Vagina (tissue), 2 donors: ENCODE measurements around the gene DPP6.

ENCODE experiments used
- POLR2A ChIP-seq, 2 donors: fragments of 450-650 bp; IDR thresholded peaks; one replicate each; pipeline ENCODE4 v1.6.1; 2017; ENCODE audit warnings: antibody characterized with exemption in 2 of 2, mild to moderate bottlenecking in 2 of 2, moderate library complexity in 2 of 2
- TF ChIP-seq, protein P1 (sequence below), 3 experiments: fragments of 450-650 bp in 2 of 3; fragments of 200-600 bp in 1 of 3; sonication (generic) in 1 of 3; IDR thresholded peaks; one replicate each; pipeline ENCODE4 v1.5.1; 2017 to 2019; ENCODE audit warnings: antibody characterized with exemption in 3 of 3, mild to moderate bottlenecking in 2 of 3, moderate library complexity in 2 of 3

DNA sequence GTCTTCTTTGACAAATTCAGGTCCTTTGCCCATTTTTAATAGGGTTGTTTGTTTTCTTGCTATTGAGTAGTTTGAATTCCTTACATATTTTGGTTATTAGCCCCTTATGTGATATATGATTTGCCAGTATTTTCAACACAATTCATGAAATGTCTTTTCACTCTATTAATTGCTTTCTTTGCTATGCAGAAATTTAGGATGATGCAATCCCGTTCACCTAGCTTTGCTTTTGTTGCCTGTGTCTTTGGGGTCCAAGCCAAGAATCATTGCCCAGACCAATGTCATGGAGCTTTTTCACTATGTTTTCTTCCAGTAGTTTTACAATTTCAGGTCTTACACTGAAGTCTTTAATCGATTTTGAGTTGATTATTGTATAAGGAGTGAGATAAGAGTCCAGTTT, 796.3 kb downstream of the DPP6 start:
- TF ChIP-seq, protein P1, sequence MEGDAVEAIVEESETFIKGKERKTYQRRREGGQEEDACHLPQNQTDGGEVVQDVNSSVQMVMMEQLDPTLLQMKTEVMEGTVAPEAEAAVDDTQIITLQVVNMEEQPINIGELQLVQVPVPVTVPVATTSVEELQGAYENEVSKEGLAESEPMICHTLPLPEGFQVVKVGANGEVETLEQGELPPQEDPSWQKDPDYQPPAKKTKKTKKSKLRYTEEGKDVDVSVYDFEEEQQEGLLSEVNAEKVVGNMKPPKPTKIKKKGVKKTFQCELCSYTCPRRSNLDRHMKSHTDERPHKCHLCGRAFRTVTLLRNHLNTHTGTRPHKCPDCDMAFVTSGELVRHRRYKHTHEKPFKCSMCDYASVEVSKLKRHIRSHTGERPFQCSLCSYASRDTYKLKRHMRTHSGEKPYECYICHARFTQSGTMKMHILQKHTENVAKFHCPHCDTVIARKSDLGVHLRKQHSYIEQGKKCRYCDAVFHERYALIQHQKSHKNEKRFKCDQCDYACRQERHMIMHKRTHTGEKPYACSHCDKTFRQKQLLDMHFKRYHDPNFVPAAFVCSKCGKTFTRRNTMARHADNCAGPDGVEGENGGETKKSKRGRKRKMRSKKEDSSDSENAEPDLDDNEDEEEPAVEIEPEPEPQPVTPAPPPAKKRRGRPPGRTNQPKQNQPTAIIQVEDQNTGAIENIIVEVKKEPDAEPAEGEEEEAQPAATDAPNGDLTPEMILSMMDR (IDR thresholded peaks at IDR 0.05), result no peak
- TF ChIP-seq POLR2A (IDR thresholded peaks at IDR 0.05), result no peak
